Testis (tissue), 3 donors: Measurements from ENCODE around the gene PRPS1. TPM values are rescaled to one million over a fixed set of nuclear protein-coding genes. Genes with fewer than 3 reads are reported as not detected.

ENCODE experiments used
- DNase-seq: peaks from one replicate; pipeline ENCODE4 v3.0.0-alpha.2; 2019
- H3K27ac ChIP-seq, 2 donors: fragments of 200-600 bp; sonication (generic); one replicate each; pipeline ENCODE4 v1.5.1; 2019
- H3K27me3 ChIP-seq: fragments of 200-600 bp; sonication (generic); one replicate; pipeline ENCODE4 v1.5.1; 2019
- H3K36me3 ChIP-seq: fragments of 200-600 bp; sonication (generic); one replicate; pipeline ENCODE4 v1.5.1; 2017; ENCODE audit warnings: low read depth; ENCODE audit errors: missing control alignments
- H3K4me1 ChIP-seq: fragments of 200-600 bp; sonication (generic); one replicate; pipeline ENCODE4 v1.5.1; 2019
- H3K4me3 ChIP-seq, 2 donors: fragments of 200-600 bp; sonication (generic); one replicate each; pipeline ENCODE4 v1.5.1; 2017 to 2019
- H3K9me3 ChIP-seq: fragments of 200-600 bp; sonication (generic); one replicate; pipeline ENCODE4 v1.5.1; 2017
- POLR2A ChIP-seq: fragments of 450-650 bp; IDR thresholded peaks from one replicate; pipeline ENCODE4 v1.6.1; 2017; ENCODE audit warnings: antibody characterized with exemption, mild to moderate bottlenecking, moderate library complexity
- WGBS, 2 donors: methylation state at CpG; one replicate each; pipeline ENCODE4 v1.1.5; 2018; 5-methylcytosine and 5-hydroxymethylcytosine counted together
- intact Hi-C: fragments of 100-400 bp; cut with DNase I; formaldehyde crosslinking; loops from one replicate; pipeline ENCODE4 v1.15.1; 2023; ENCODE audit warnings: low total_unique reads
- polyA plus RNA-seq: library from polyadenylated mRNA; stranded (reverse); fragments of 350-450 nt; fragmentation: Illumina TruSeq; extraction: RNeasy Lipid Tissue Mini Kit (QIAGEN cat#74804); gene quantifications from one replicate; pipeline ENCODE4 v1.2.3, GENCODE V29; 2014; ENCODE audit warnings: low read depth, low replicate concordance; ENCODE audit not compliant: insufficient read depth
- total RNA-seq, 2 donors: library from RNA; depleted of rRNA; stranded (reverse); fragments of >200 nt; gene quantifications; one replicate each; pipeline ENCODE4 v1.2.3, GENCODE V29; 2016
- TF ChIP-seq, protein P1 (sequence below), 3 experiments: fragments of 450-650 bp in 2 of 3; fragments of 200-600 bp in 1 of 3; sonication (generic) in 1 of 3; IDR thresholded peaks; one replicate each; pipeline ENCODE4 v1.5.1; 2016 to 2019; ENCODE audit warnings: antibody characterized with exemption in 3 of 3, mild to moderate bottlenecking in 2 of 3, moderate library complexity in 1 of 3

The PRPS1 gene
- total and polyA plus RNA-seq, 3 donors from 2014 or later = 32.7 to 39.3 (median 38.7) TPM

- intact Hi-C loops = no loop called here
- Histone ChIP-seq H3K27ac (no peak overlapping the region), H3K27me3 (no peaks in the 10 kb centered on the region), H3K4me1 (no peaks in the 10 kb centered on the region), H3K4me3 (no peak overlapping the region), H3K9me3 (no peaks in the 10 kb centered on the region), H3K36me3 (no peaks in the 10 kb centered on the region)
- no peak for DNase-seq
- WGBS, 2 donors = 55% methylated on average over 4 of the region's 4 CpGs
- TF ChIP-seq, protein P1, sequence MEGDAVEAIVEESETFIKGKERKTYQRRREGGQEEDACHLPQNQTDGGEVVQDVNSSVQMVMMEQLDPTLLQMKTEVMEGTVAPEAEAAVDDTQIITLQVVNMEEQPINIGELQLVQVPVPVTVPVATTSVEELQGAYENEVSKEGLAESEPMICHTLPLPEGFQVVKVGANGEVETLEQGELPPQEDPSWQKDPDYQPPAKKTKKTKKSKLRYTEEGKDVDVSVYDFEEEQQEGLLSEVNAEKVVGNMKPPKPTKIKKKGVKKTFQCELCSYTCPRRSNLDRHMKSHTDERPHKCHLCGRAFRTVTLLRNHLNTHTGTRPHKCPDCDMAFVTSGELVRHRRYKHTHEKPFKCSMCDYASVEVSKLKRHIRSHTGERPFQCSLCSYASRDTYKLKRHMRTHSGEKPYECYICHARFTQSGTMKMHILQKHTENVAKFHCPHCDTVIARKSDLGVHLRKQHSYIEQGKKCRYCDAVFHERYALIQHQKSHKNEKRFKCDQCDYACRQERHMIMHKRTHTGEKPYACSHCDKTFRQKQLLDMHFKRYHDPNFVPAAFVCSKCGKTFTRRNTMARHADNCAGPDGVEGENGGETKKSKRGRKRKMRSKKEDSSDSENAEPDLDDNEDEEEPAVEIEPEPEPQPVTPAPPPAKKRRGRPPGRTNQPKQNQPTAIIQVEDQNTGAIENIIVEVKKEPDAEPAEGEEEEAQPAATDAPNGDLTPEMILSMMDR (IDR thresholded peaks at IDR 0.05) = no peak
- no peak for TF ChIP-seq POLR2A
These were observed 31.7 kb upstream of the PRPS1 start for GRCh38 chrX:107596651-107597050.

DNA sequence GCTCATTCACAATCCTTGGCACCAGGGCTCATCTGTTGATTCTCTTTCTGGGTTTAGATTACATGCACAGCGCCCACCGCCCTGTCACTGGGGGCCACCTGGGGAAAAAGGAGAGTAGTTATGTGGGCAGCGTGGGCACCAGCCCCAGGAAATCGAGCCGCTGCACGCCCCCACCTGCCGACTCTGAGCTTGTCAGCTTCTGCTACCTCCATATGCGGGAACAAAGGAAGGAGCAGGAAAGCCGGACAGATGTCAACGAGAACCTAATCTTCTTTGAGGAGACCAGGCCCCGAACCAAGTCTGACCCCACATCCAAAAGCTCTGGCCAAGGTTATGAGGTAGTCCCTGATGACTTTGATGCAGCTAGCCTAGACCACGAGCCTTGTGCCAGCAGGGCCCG, 31.0 kb upstream of the PRPS1 start:
- no peak for DNase-seq
- H3K27ac ChIP-seq = no peak overlapping the region
- 95 to 96% methylated on average over 9 to 13 of the region's 13 CpGs for WGBS, 2 donors
- H3K4me1 ChIP-seq = no peaks in the 10 kb centered on the region
- no peaks in the 10 kb centered on the region for H3K9me3 ChIP-seq
- no peaks in the 10 kb centered on the region for H3K27me3 ChIP-seq
- no peak overlapping the region for H3K4me3 ChIP-seq
- H3K36me3 ChIP-seq = no peaks in the 10 kb centered on the region
- TF ChIP-seq, protein P1 (IDR thresholded peaks at IDR 0.05) = no peak
- no peak for TF ChIP-seq POLR2A
- intact Hi-C loops = no loop called here

GRCh38 chrX:107597791-107598190, 30.5 kb upstream of the PRPS1 start:
- Histone ChIP-seq H3K27ac (no peak overlapping the region), H3K4me1 (no peaks in the 10 kb centered on the region), H3K9me3 (no peaks in the 10 kb centered on the region), H3K4me3 (no peak overlapping the region), H3K27me3 (no peaks in the 10 kb centered on the region), H3K36me3 (no peaks in the 10 kb centered on the region)
- no peak for DNase-seq
- TF ChIP-seq POLR2A = no peak
- TF ChIP-seq, protein P1 (IDR thresholded peaks at IDR 0.05) = no peak
- intact Hi-C loops = no loop called here
- WGBS, 2 donors = 100% methylated on average over 7 of the region's 10 CpGs; no CpG with 5 or more reads in 1 of the 2 donors

- no peaks in the 10 kb centered on the region for H3K27me3 ChIP-seq
- no peak for TF ChIP-seq POLR2A
- TF ChIP-seq, protein P1 (IDR thresholded peaks at IDR 0.05) = no peak
- no peak for DNase-seq
- no peak overlapping the region for H3K4me3 ChIP-seq
- no peak overlapping the region for H3K27ac ChIP-seq
- no peaks in the 10 kb centered on the region for H3K36me3 ChIP-seq
- no peaks in the 10 kb centered on the region for H3K4me1 ChIP-seq
- H3K9me3 ChIP-seq = no peaks in the 10 kb centered on the region
- intact Hi-C loops = no loop called here
- WGBS, 2 donors = 92 to 95% methylated on average over 3 of the region's 5 CpGs
These were observed 28.9 kb upstream of the PRPS1 start for GRCh38 chrX:107599450-107599861.

GRCh38 chrX:107600366-107600765, 27.9 kb upstream of the PRPS1 start:
- H3K4me3 ChIP-seq = no peak overlapping the region
- TF ChIP-seq POLR2A = no peak
- TF ChIP-seq, protein P1 (IDR thresholded peaks at IDR 0.05) = no peak
- no peaks in the 10 kb centered on the region for H3K27me3 ChIP-seq
- no peaks in the 10 kb centered on the region for H3K4me1 ChIP-seq
- DNase-seq = no peak
- no peak overlapping the region for H3K27ac ChIP-seq
- 95 to 96% methylated on average over 4 to 6 of the region's 10 CpGs for WGBS, 2 donors
- H3K36me3 ChIP-seq = no peaks in the 10 kb centered on the region
- intact Hi-C loops = no loop called here
- no peaks in the 10 kb centered on the region for H3K9me3 ChIP-seq
